Neutrophil (primary cell): ENCODE data around the gene CHD9.
"Not testable (repeated sequence)": the region's sequence is repeated elsewhere in the genome, so short reads cannot be mapped to it uniquely, and the experiment has no call there.

ENCODE experiments used
- H3K27ac ChIP-seq: fragments of 200-600 bp; sonication (generic); 2 replicates; pipeline ENCODE4 v1.5.1; 2016; ENCODE audit warnings: mild to moderate bottlenecking, moderate library complexity
- H3K27me3 ChIP-seq: fragments of 200-600 bp; sonication (generic); 2 replicates; pipeline ENCODE4 v1.6.0; 2016; ENCODE audit warnings: mild to moderate bottlenecking
- H3K36me3 ChIP-seq: fragments of 200-600 bp; sonication (generic); 2 replicates; pipeline ENCODE4 v1.5.1; 2017
- H3K4me1 ChIP-seq, 2 experiments: fragments of 200-600 bp in 1 of 2; sonication (generic) in 1 of 2; 1 replicate in 1 of 2; 2 replicates in 1 of 2; pipeline versions ENCODE4 v1.5.1 to v1.6.1; 2013 to 2016; ENCODE audit warnings: low read depth in 1 of 2, low read length in 1 of 2, mild to moderate bottlenecking in 1 of 2, moderate library complexity in 1 of 2; ENCODE audit not compliant: control insufficient read depth in 1 of 2, insufficient read depth in 1 of 2
- H3K4me3 ChIP-seq, 2 experiments: fragments of 200-600 bp in 1 of 2; sonication (generic) in 1 of 2; 1 replicate in 1 of 2; 2 replicates in 1 of 2; pipeline ENCODE4 v1.5.1; 2013 to 2016; ENCODE audit warnings: low read depth in 1 of 2, low read length in 1 of 2, mild to moderate bottlenecking in 1 of 2, moderate library complexity in 1 of 2
- H3K9me3 ChIP-seq: fragments of 200-600 bp; sonication (generic); 2 replicates; pipeline ENCODE4 v1.5.1; 2016
- CTCF ChIP-seq: fragments of 200-600 bp; sonication (generic); IDR thresholded peaks from 2 replicates; pipeline ENCODE4 v1.5.1; 2016; ENCODE audit warnings: antibody characterized with exemption

CHD9 gene

GRCh38 chr16:53036066-53036465 lies 18.7 kb upstream of the CHD9 start:
- H3K4me3 ChIP-seq: no peak overlapping the region
- no peak for TF ChIP-seq CTCF
- H3K36me3 ChIP-seq: no peaks in the 10 kb centered on the region
- no peak overlapping the region for H3K27ac ChIP-seq
- H3K27me3 ChIP-seq: no peaks in the 10 kb centered on the region
- H3K4me1 ChIP-seq: peaks cover 0 to 8% of the 10 kb centered on the region in 2 experiments
- no peaks in the 10 kb centered on the region for H3K9me3 ChIP-seq

- not testable (repeated sequence) for H3K4me1 ChIP-seq, H3K4me3 ChIP-seq, H3K27me3 ChIP-seq, H3K9me3 ChIP-seq, H3K36me3 ChIP-seq, H3K27ac ChIP-seq
These were observed 18.1 kb upstream of the CHD9 start for GRCh38 chr16:53036711-53037110.

- no peak for TF ChIP-seq CTCF
- Histone ChIP-seq H3K4me1 (no peaks in the 10 kb centered on the region), H3K27ac (no peak overlapping the region), H3K4me3 (no peak overlapping the region), H3K9me3 (no peaks in the 10 kb centered on the region), H3K36me3 (no peaks in the 10 kb centered on the region), H3K27me3 (peaks cover 19% of the 10 kb centered on the region)
These were observed 14.0 kb upstream of the CHD9 start for GRCh38 chr16:53040788-53041187.

- Histone ChIP-seq H3K9me3 (no peaks in the 10 kb centered on the region), H3K4me1 (no peaks in the 10 kb centered on the region), H3K27ac (no peak overlapping the region), H3K4me3 (no peak overlapping the region), H3K27me3 (peaks cover 19% of the 10 kb centered on the region), H3K36me3 (no peaks in the 10 kb centered on the region)
- TF ChIP-seq CTCF: no peak
These were observed 13.3 kb upstream of the CHD9 start for GRCh38 chr16:53041320-53042051.

- H3K36me3 ChIP-seq: no peaks in the 10 kb centered on the region
- no peaks in the 10 kb centered on the region for H3K9me3 ChIP-seq
- no peak overlapping the region for H3K27ac ChIP-seq
- H3K27me3 ChIP-seq: peaks cover 19% of the 10 kb centered on the region
- TF ChIP-seq CTCF: no peak
- no peak overlapping the region for H3K4me3 ChIP-seq
- H3K4me1 ChIP-seq: no peaks in the 10 kb centered on the region
These were observed 12.5 kb upstream of the CHD9 start for GRCh38 chr16:53042235-53042701.

- TF ChIP-seq CTCF: no peak
- H3K4me3 ChIP-seq: no peak overlapping the region
These were observed 11.4 kb upstream of the CHD9 start for GRCh38 chr16:53043428-53043831.

More at GRCh38 chr16:53043428-53043831, 11.4 kb upstream of the CHD9 start:
- Histone ChIP-seq H3K27me3 (peaks cover 19% of the 10 kb centered on the region), H3K36me3 (no peaks in the 10 kb centered on the region), H3K27ac (no peak overlapping the region), H3K9me3 (no peaks in the 10 kb centered on the region), H3K4me1 (no peaks in the 10 kb centered on the region)
